Karpas-422 (cell line): ENCODE data around the gene PTGR3. TPM values are rescaled to one million over a fixed set of nuclear protein-coding genes. Genes with fewer than 3 reads are reported as not detected.
A peak's percentile ranks its signal among the peaks of the same experiment; 100 is the strongest.

ENCODE experiments used
- DNase-seq: peaks from one replicate; pipeline ENCODE4 v3.0.0-alpha.2; 2015
- H2AFZ ChIP-seq: fragments of 200-600 bp; sonication (generic); 2 replicates; pipeline ENCODE4 v1.6.1; 2014; ENCODE audit warnings: antibody characterized with exemption, low read length, mixed read lengths
- H3K27ac ChIP-seq: fragments of 200-600 bp; sonication (generic); 2 replicates; pipeline ENCODE4 v1.5.1; 2014; ENCODE audit warnings: mild to moderate bottlenecking, low read length, moderate library complexity
- H3K27me3 ChIP-seq: fragments of 200-600 bp; sonication (generic); 2 replicates; pipeline ENCODE4 v1.6.1; 2014; ENCODE audit warnings: low read length, mixed read lengths
- H3K36me3 ChIP-seq: fragments of 200-600 bp; sonication (generic); 2 replicates; pipeline ENCODE4 v1.6.1; 2014; ENCODE audit warnings: low read length, mixed read lengths; ENCODE audit not compliant: insufficient read depth
- H3K4me1 ChIP-seq: fragments of 200-600 bp; sonication (generic); 2 replicates; pipeline ENCODE4 v1.6.1; 2014; ENCODE audit warnings: mild to moderate bottlenecking, low read length, mixed read lengths
- H3K4me2 ChIP-seq: fragments of 200-600 bp; sonication (generic); 2 replicates; pipeline ENCODE4 v1.6.1; 2014; ENCODE audit warnings: low read length, low read depth, mild to moderate bottlenecking; ENCODE audit not compliant: poor library complexity, severe bottlenecking
- H3K4me3 ChIP-seq: fragments of 200-600 bp; sonication (generic); 2 replicates; pipeline ENCODE4 v1.5.1; 2014; ENCODE audit warnings: mild to moderate bottlenecking, antibody characterized with exemption, low read length, mixed read lengths
- H3K79me2 ChIP-seq: fragments of 200-600 bp; sonication (generic); 2 replicates; pipeline ENCODE4 v1.6.1; 2014; ENCODE audit warnings: mild to moderate bottlenecking, low read length, mixed read lengths
- H3K9ac ChIP-seq: fragments of 200-600 bp; sonication (generic); 2 replicates; pipeline ENCODE4 v1.6.0; 2014; ENCODE audit warnings: low read length
- H3K9me2 ChIP-seq: fragments of 200-600 bp; sonication (generic), shearing (Covaris generic); replicated peaks from 2 replicates; pipeline ENCODE4 v1.6.0; 2014; ENCODE audit warnings: mild to moderate bottlenecking, low read length, moderate library complexity; ENCODE audit not compliant: insufficient read depth
- H3K9me3 ChIP-seq: fragments of 300-700, 200-600 bp; sonication (generic); 2 replicates; pipeline ENCODE4 v1.6.1; 2014; ENCODE audit warnings: low read length, mixed read lengths
- H4K20me1 ChIP-seq: fragments of 200-600 bp; sonication (generic); 2 replicates; pipeline ENCODE4 v1.6.1; 2014; ENCODE audit warnings: mild to moderate bottlenecking, antibody characterized with exemption, low read length, low read depth; ENCODE audit not compliant: insufficient read depth
- total RNA-seq: library from RNA; depleted of rRNA; stranded (reverse); fragments of >200 nt; shearing (Covaris generic); gene quantifications from 2 replicates; pipeline ENCODE4 v1.2.3, GENCODE V29; 2014; ENCODE audit warnings: low replicate concordance

Gene PTGR3
- total RNA-seq, 1 experiment from 2014 or later: 6.6 TPM

GRCh38 chr18:75179819-75180600, 28.9 kb downstream of the PTGR3 start:
- Histone ChIP-seq H3K9me3 (no peaks in the 10 kb centered on the region), H4K20me1 (no peaks in the 10 kb centered on the region), H2AFZ (no peak overlapping the region), H3K9me2 (no peaks in the 10 kb centered on the region), H3K27me3 (no peaks in the 10 kb centered on the region), H3K4me2 (no peak overlapping the region), H3K36me3 (no peaks in the 10 kb centered on the region), H3K4me3 (no peak overlapping the region), H3K9ac (no peak overlapping the region), H3K27ac (no peak overlapping the region), H3K4me1 (no peaks in the 10 kb centered on the region), H3K79me2 (no peaks in the 10 kb centered on the region)
- DNase-seq: no peak

DNA sequence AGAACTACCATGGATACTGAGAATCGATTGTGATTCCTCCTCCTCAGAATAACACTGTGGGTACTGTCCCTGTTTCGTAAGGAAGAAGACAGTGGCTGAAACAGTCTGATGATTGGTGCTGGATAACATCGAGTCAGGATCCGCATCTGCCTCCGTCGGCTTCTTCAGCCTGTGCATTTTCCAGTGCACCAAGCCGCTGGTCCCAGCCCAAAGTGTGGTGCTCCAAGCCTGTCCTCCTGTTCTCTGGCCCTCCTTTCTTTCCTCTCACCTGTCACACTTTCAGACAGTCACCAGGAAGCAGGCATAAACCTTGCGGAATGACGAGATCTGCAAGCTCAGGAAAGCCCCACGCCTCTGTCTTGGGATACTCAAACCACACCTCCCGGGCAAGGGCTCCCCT, 30.6 kb downstream of the PTGR3 start:
- Histone ChIP-seq H3K9me2 (no peaks in the 10 kb centered on the region), H3K9me3 (no peaks in the 10 kb centered on the region), H3K4me3 (no peak overlapping the region), H3K4me2 (no peak overlapping the region), H3K36me3 (no peaks in the 10 kb centered on the region), H3K27ac (no peak overlapping the region), H3K9ac (no peak overlapping the region), H4K20me1 (no peaks in the 10 kb centered on the region), H3K79me2 (no peaks in the 10 kb centered on the region), H3K4me1 (no peaks in the 10 kb centered on the region), H3K27me3 (no peaks in the 10 kb centered on the region), H2AFZ (no peak overlapping the region)
- no peak for DNase-seq

GRCh38 chr18:75176849-75177248, 32.1 kb downstream of the PTGR3 start:
- no peak overlapping the region for H3K9ac ChIP-seq
- no peaks in the 10 kb centered on the region for H3K36me3 ChIP-seq
- no peak overlapping the region for H3K4me2 ChIP-seq
- no peak overlapping the region for H3K4me3 ChIP-seq
- DNase-seq: no peak
- H3K4me1 ChIP-seq: no peaks in the 10 kb centered on the region
- H3K27ac ChIP-seq: no peak overlapping the region
- H3K9me3 ChIP-seq: no peaks in the 10 kb centered on the region
- H3K9me2 ChIP-seq: no peaks in the 10 kb centered on the region
- H4K20me1 ChIP-seq: no peaks in the 10 kb centered on the region
- no peaks in the 10 kb centered on the region for H3K79me2 ChIP-seq
- H3K27me3 ChIP-seq: no peaks in the 10 kb centered on the region
- no peak overlapping the region for H2AFZ ChIP-seq

DNA sequence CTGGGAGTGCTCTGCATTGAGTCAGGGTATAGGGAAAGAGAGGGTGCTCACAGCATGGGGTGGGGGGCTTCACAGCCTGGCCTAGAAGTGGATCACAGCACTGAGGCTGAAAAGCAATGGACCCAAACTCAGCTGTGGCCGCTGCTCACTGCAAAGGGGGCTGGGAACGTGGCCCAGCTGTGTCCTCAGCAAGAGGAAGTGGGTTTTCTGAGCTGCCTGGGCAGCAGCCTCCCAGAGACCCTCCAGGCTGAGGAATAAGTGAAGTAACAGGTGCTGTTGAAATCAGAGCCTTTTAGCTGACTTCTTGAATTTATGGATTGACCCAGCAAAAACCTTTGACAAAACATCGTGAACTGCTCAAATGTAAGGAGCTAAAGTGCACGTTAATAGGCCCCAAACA, 35.2 kb downstream of the PTGR3 start:
- no peak overlapping the region for H3K27ac ChIP-seq
- H3K9ac ChIP-seq: no peak overlapping the region
- H3K9me2 ChIP-seq: no peaks in the 10 kb centered on the region
- no peak overlapping the region for H3K4me3 ChIP-seq
- no peaks in the 10 kb centered on the region for H3K36me3 ChIP-seq
- H3K4me2 ChIP-seq: no peak overlapping the region
- H4K20me1 ChIP-seq: no peaks in the 10 kb centered on the region
- no peaks in the 10 kb centered on the region for H3K79me2 ChIP-seq
- H3K4me1 ChIP-seq: no peaks in the 10 kb centered on the region
- no peaks in the 10 kb centered on the region for H3K27me3 ChIP-seq
- no peak for DNase-seq
- H3K9me3 ChIP-seq: no peaks in the 10 kb centered on the region
- no peak overlapping the region for H2AFZ ChIP-seq

DNA sequence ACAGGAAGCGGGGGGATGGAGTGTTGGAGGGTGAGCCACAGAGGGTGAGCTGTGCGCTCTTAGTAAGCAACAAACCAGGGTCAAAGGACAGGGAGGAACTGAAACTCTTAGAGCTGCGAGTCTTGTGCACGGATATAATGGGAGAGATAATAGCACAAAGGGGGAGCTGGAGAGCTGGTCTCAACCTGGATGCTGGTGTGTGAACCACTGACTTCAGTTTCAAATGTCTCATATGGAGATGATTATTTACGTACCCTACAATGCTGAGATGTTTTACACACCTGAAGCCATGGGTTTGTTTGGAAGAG, 35.9 kb downstream of the PTGR3 start:
- DNase-seq: peak; percentile 81
- Histone ChIP-seq H3K36me3 (no peaks in the 10 kb centered on the region), H3K9me2 (no peaks in the 10 kb centered on the region), H3K27me3 (no peaks in the 10 kb centered on the region), H4K20me1 (no peaks in the 10 kb centered on the region), H3K4me2 (no peak overlapping the region), H3K27ac (no peak overlapping the region), H3K9me3 (no peaks in the 10 kb centered on the region), H3K79me2 (no peaks in the 10 kb centered on the region), H3K4me1 (no peaks in the 10 kb centered on the region), H2AFZ (no peak overlapping the region), H3K4me3 (no peak overlapping the region), H3K9ac (no peak overlapping the region)

DNA sequence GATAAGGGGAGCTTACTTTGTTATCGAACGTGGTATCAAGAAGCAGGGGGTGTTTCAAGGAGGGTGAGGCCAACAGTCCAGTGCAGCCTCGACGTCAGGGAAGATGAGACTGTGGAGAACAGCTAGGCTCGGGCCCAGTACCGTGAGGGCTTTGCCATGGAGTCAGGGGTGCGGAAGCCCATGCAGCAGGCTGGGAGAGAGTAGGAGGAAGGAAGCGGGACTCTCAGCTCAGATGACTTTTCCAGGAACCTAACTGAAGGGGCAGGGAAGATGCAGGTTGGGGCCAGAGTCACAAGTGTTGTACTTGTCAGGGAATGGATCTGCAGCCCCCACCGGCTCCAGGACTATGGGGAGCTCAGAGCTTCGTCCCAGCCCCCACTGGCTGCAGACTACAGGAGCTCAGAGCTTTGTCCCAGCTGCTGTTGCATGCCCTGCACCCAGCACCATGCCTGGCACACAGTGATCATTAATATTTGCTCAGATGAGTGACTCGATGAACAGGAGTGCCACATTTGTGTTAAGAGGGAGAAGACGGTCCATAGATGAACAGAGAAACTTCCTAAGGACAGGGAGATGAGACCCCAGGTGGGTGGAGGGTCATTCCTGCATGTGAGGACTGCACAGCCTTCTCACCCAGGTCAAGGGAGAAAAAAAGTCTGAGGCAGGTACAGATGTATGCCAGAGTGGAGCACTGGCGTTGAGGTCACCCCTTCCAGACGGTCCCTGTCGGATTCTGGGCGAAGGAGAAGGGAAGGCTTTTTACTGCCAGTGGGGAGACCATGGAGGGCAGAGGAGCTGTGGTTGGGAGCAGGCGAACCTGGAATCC, 36.4 kb downstream of the PTGR3 start:
- no peaks in the 10 kb centered on the region for H3K79me2 ChIP-seq
- no peak overlapping the region for H3K9ac ChIP-seq
- H3K4me3 ChIP-seq: no peak overlapping the region
- H3K36me3 ChIP-seq: no peaks in the 10 kb centered on the region
- H2AFZ ChIP-seq: no peak overlapping the region
- H3K27ac ChIP-seq: no peak overlapping the region
- no peaks in the 10 kb centered on the region for H3K4me1 ChIP-seq
- no peaks in the 10 kb centered on the region for H4K20me1 ChIP-seq
- no peaks in the 10 kb centered on the region for H3K9me3 ChIP-seq
- H3K4me2 ChIP-seq: no peak overlapping the region
- no peak for DNase-seq
- no peaks in the 10 kb centered on the region for H3K9me2 ChIP-seq
- no peaks in the 10 kb centered on the region for H3K27me3 ChIP-seq

DNA sequence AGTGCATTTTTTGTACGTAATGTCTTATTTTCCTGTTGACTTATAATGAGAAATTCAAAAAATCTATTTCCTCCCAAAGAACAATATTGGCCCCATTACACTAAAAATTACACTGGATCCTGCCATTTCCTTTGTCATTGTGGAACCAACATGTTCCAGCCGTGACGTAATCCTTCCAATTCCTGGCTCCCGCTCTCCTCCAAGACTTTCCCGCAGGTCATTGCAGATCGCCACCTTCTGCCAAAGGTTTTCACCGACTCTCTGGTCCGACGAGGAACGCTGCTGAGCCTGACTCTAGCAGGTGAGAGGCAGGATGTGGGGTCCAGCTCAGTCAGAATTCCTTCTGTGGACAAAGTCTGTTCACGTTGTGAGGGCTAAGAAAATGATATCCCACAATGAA, 38.0 kb downstream of the PTGR3 start:
- no peak for DNase-seq
- Histone ChIP-seq H3K4me3 (no peak overlapping the region), H3K4me1 (no peaks in the 10 kb centered on the region), H3K36me3 (no peaks in the 10 kb centered on the region), H3K27ac (no peak overlapping the region), H3K27me3 (no peaks in the 10 kb centered on the region), H4K20me1 (no peaks in the 10 kb centered on the region), H3K9me3 (no peaks in the 10 kb centered on the region), H3K4me2 (no peak overlapping the region), H3K9me2 (no peaks in the 10 kb centered on the region), H3K9ac (no peak overlapping the region), H3K79me2 (no peaks in the 10 kb centered on the region), H2AFZ (no peak overlapping the region)

DNA sequence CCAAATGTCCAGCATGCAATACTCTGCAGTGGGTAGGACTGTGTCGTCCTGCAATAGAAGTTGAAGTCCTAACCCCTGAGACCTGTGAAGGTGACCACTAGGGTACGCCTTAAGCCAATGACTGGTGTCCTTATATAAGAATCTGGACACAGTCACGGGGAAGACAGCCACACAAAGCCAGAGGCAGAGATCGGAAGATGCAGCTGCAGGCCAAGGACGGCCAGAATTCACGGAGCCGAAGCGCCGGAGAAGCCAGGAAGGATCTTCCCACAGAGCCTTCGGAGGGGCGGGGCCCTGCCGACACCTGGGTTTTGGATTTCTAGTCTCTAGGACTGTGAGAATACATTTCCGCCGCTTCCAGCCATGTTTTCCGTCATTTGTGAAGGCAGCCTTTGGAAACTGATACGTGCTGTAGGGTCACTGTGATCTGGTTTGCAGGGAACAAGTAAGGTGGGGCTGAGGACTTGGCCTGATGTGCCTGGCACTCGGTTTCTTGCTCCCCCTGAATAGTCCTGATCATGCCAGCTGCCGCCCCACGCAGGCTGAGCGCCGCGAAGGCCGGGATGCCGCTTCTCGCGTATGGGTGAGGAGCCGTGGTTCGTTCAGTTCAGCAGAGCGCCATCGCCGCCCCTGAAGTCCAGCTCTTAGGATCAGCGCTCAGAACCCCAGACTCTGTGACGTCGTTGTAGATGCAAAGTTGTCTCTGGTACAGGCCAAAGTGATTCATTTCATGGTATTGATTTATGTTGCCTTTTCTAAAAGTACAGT, 38.7 kb downstream of the PTGR3 start:
- no peak overlapping the region for H3K9ac ChIP-seq
- H3K36me3 ChIP-seq: no peaks in the 10 kb centered on the region
- H3K4me3 ChIP-seq: no peak overlapping the region
- H3K4me1 ChIP-seq: no peaks in the 10 kb centered on the region
- no peaks in the 10 kb centered on the region for H4K20me1 ChIP-seq
- H3K27me3 ChIP-seq: no peaks in the 10 kb centered on the region
- H3K27ac ChIP-seq: no peak overlapping the region
- H3K79me2 ChIP-seq: no peaks in the 10 kb centered on the region
- DNase-seq: no peak
- H3K9me3 ChIP-seq: no peaks in the 10 kb centered on the region
- H3K4me2 ChIP-seq: no peak overlapping the region
- H3K9me2 ChIP-seq: no peaks in the 10 kb centered on the region
- no peak overlapping the region for H2AFZ ChIP-seq
